HG03439 (cell line): ENCODE results near the gene AMZ1.

Source experiments
- ATAC-seq: cut with Tn5 transposase; IDR thresholded peaks from one replicate; pipeline ENCODE4 v1.9.1; 2021; ENCODE audit warnings: mild to moderate bottlenecking, moderate library complexity; ENCODE audit not compliant: unreplicated experiment

AMZ1 gene

GRCh38 chr7:2764621-2765020, 76.6 kb downstream of the AMZ1 start:
- no peak for ATAC-seq
